GM21786 (cell line): Measurements from ENCODE around the gene TMED10.
A peak's percentile ranks its signal among the peaks of the same experiment; 100 is the strongest.
"Not testable (repeated sequence)": the region's sequence is repeated elsewhere in the genome, so short reads cannot be mapped to it uniquely, and the experiment has no call there.

Experiments used
- ATAC-seq: cut with Tn5 transposase; IDR thresholded peaks from one replicate; pipeline ENCODE4 v1.9.1; 2021; ENCODE audit not compliant: unreplicated experiment

TMED10 gene

GRCh38 chr14:75163677-75164076 lies 12.7 kb downstream of the TMED10 start:
- no peak for ATAC-seq

- ATAC-seq, result no peak
Observed at GRCh38 chr14:75162631-75163030, 13.8 kb downstream of the TMED10 start.

- peak; percentile 55 for ATAC-seq
Observed at GRCh38 chr14:75158843-75159614, 17.4 kb downstream of the TMED10 start.

- ATAC-seq, result no peak
Observed at GRCh38 chr14:75156901-75157300, 19.5 kb downstream of the TMED10 start.

GRCh38 chr14:75156111-75156510 lies 20.3 kb downstream of the TMED10 start:
- no peak for ATAC-seq

GRCh38 chr14:75155169-75155568 lies 21.2 kb downstream of the TMED10 start:
- no peak for ATAC-seq

GRCh38 chr14:75153295-75153694 lies 23.1 kb downstream of the TMED10 start:
- no peak for ATAC-seq

- ATAC-seq, result no peak
Observed at GRCh38 chr14:75151851-75152250, 24.6 kb downstream of the TMED10 start.

- ATAC-seq, result not testable (repeated sequence)
Observed at GRCh38 chr14:75150637-75151036, 25.8 kb downstream of the TMED10 start.

- ATAC-seq, result no peak
Observed at GRCh38 chr14:75150150-75150549, 26.3 kb downstream of the TMED10 start.

GRCh38 chr14:75147423-75148071 lies 28.9 kb downstream of the TMED10 start:
- ATAC-seq, result no peak

GRCh38 chr14:75144944-75145343 lies 31.5 kb downstream of the TMED10 start:
- no peak for ATAC-seq

GRCh38 chr14:75143761-75144527 lies 32.5 kb downstream of the TMED10 start:
- ATAC-seq, result no peak

GRCh38 chr14:75142494-75142893 lies 33.9 kb downstream of the TMED10 start:
- ATAC-seq, result no peak

- ATAC-seq, result no peak
Observed at GRCh38 chr14:75141967-75142366, 34.4 kb downstream of the TMED10 start.

GRCh38 chr14:75141062-75141461 lies 35.4 kb downstream of the TMED10 start:
- ATAC-seq, result no peak

- no peak for ATAC-seq
Observed at GRCh38 chr14:75140620-75141019, 35.8 kb downstream of the TMED10 start.

- ATAC-seq, result no peak
Observed at GRCh38 chr14:75139185-75139584, 37.2 kb downstream of the TMED10 start.

GRCh38 chr14:75138492-75138891 lies 37.9 kb downstream of the TMED10 start:
- ATAC-seq, result no peak

GRCh38 chr14:75134644-75135043 lies 41.8 kb downstream of the TMED10 start:
- ATAC-seq, result no peak

- ATAC-seq, result no peak
Observed at GRCh38 chr14:75133597-75133996, 42.8 kb downstream of the TMED10 start.
